H9 (cell line): ENCODE data around the gene BMPR1A. TPM values are rescaled to one million over a fixed set of nuclear protein-coding genes. Genes with fewer than 3 reads are reported as not detected.
A peak's percentile ranks its signal among the peaks of the same experiment; 100 is the strongest.

Source experiments
- DNase-seq: peaks from one replicate; pipeline ENCODE4 v3.0.0-alpha.2; 2017
- H2AFZ ChIP-seq: one replicate; pipeline ENCODE4 v1.6.1; 2013; ENCODE audit warnings: mild to moderate bottlenecking, low read length, control low read depth, moderate library complexity
- H2AK5ac ChIP-seq: 2 replicates; pipeline ENCODE4 v1.6.1; 2013; ENCODE audit warnings: low read length, control low read depth, mixed read lengths; ENCODE audit not compliant: insufficient read length
- H2BK120ac ChIP-seq: one replicate; pipeline ENCODE4 v1.6.1; 2013; ENCODE audit warnings: low read depth, mild to moderate bottlenecking, low read length, control low read depth, inconsistent platforms; ENCODE audit not compliant: poor library complexity, severe bottlenecking
- H2BK12ac ChIP-seq: 2 replicates; pipeline ENCODE4 v1.6.1; 2013; ENCODE audit warnings: low read length, control low read depth, mixed read lengths, low read depth; ENCODE audit not compliant: insufficient read length
- H2BK15ac ChIP-seq: 2 replicates; pipeline ENCODE4 v1.6.1; 2013; ENCODE audit warnings: low read depth, low read length, control low read depth
- H2BK20ac ChIP-seq: one replicate; pipeline ENCODE4 v1.6.1; 2013; ENCODE audit warnings: low read depth, mild to moderate bottlenecking, low read length, control low read depth, inconsistent platforms; ENCODE audit not compliant: poor library complexity, severe bottlenecking
- H2BK5ac ChIP-seq: 2 replicates; pipeline ENCODE4 v1.6.1; 2013; ENCODE audit warnings: low read length, control low read depth, mixed read lengths; ENCODE audit not compliant: insufficient read length
- H3K14ac ChIP-seq: 2 replicates; pipeline ENCODE4 v1.6.1; 2013; ENCODE audit warnings: low read length, control low read depth; ENCODE audit not compliant: insufficient read depth
- H3K18ac ChIP-seq: 2 replicates; pipeline ENCODE4 v1.6.1; 2013; ENCODE audit warnings: low read depth, mild to moderate bottlenecking, mixed read lengths, low read length, control low read depth; ENCODE audit not compliant: insufficient read length
- H3K23ac ChIP-seq: 2 replicates; pipeline ENCODE4 v1.6.1; 2013; ENCODE audit warnings: low read length, control low read depth, mixed read lengths, low read depth; ENCODE audit not compliant: insufficient read length
- H3K23me2 ChIP-seq: 2 replicates; pipeline ENCODE4 v1.6.1; 2013; ENCODE audit warnings: low read depth, mild to moderate bottlenecking, mixed read lengths, low read length, control low read depth; ENCODE audit not compliant: insufficient read length, poor library complexity, severe bottlenecking
- H3K27ac ChIP-seq: 2 replicates; pipeline ENCODE4 v1.5.1; 2013; ENCODE audit warnings: low read length, control low read depth, mixed read lengths, low read depth; ENCODE audit not compliant: insufficient read length
- H3K27me3 ChIP-seq: 2 replicates; pipeline ENCODE4 v1.6.1; 2013; ENCODE audit warnings: low read length, control low read depth, inconsistent platforms; ENCODE audit not compliant: insufficient read depth
- H3K4ac ChIP-seq: 2 replicates; pipeline ENCODE4 v1.6.1; 2013; ENCODE audit warnings: low read depth, mild to moderate bottlenecking, control low read depth, inconsistent platforms, low read length, moderate library complexity
- H3K4me1 ChIP-seq: 2 replicates; pipeline ENCODE4 v1.6.1; 2013; ENCODE audit warnings: low read length, control low read depth, inconsistent platforms; ENCODE audit not compliant: insufficient read depth
- H3K4me2 ChIP-seq: 2 replicates; pipeline ENCODE4 v1.6.1; 2013; ENCODE audit warnings: low read length, control low read depth, mixed read lengths; ENCODE audit not compliant: insufficient read length, insufficient read depth
- H3K56ac ChIP-seq: 2 replicates; pipeline ENCODE4 v1.6.1; 2013; ENCODE audit warnings: low read depth, mild to moderate bottlenecking, mixed read lengths, low read length, control low read depth; ENCODE audit not compliant: insufficient read length
- H3K79me1 ChIP-seq: 2 replicates; pipeline ENCODE4 v1.6.1; 2013; ENCODE audit warnings: low read depth, mild to moderate bottlenecking, moderate library complexity, low read length, control low read depth, inconsistent platforms; ENCODE audit not compliant: insufficient read depth, poor library complexity, severe bottlenecking
- H3K79me2 ChIP-seq: 2 replicates; pipeline ENCODE4 v1.6.1; 2013; ENCODE audit warnings: low read length, control low read depth, inconsistent platforms; ENCODE audit not compliant: insufficient read depth
- H3K9ac ChIP-seq: 2 replicates; pipeline ENCODE4 v1.6.1; 2013; ENCODE audit warnings: low read length, control low read depth, mixed read lengths; ENCODE audit not compliant: insufficient read length; ENCODE audit errors: extremely low read depth
- H3K9me3 ChIP-seq: one replicate; pipeline ENCODE4 v1.6.1; 2013; ENCODE audit warnings: low read depth, low read length, inconsistent platforms; ENCODE audit not compliant: control insufficient read depth
- H3T11ph ChIP-seq: one replicate; pipeline ENCODE4 v1.6.1; 2013; ENCODE audit warnings: mild to moderate bottlenecking, low read length, control low read depth, inconsistent platforms
- H4K20me1 ChIP-seq: one replicate; pipeline ENCODE4 v1.6.1; 2013; ENCODE audit not compliant: control insufficient read depth, insufficient read length, insufficient read depth
- H4K5ac ChIP-seq: 2 replicates; pipeline ENCODE4 v1.6.1; 2013; ENCODE audit warnings: low read depth, mild to moderate bottlenecking, mixed read lengths, low read length, control low read depth; ENCODE audit not compliant: insufficient read length
- H4K8ac ChIP-seq: replicated peaks from 2 replicates; pipeline ENCODE4 v1.6.1; 2013; ENCODE audit warnings: low read length, control low read depth, mixed read lengths, low read depth; ENCODE audit not compliant: insufficient read length
- H4K91ac ChIP-seq: 2 replicates; pipeline ENCODE4 v1.6.1; 2013; ENCODE audit warnings: low read depth, mild to moderate bottlenecking, moderate library complexity, mixed read lengths, low read length, control low read depth; ENCODE audit not compliant: insufficient read length
- H3K27ac Mint-ChIP-seq, 3 experiments: 2 replicates in 2 of 3; 3 replicates in 1 of 3; pipeline ENCODE4 v1.8.0; 2020 to 2021; ENCODE audit warnings: mixed read lengths in 3 of 3, mild to moderate bottlenecking in 1 of 3, moderate library complexity in 1 of 3
- H3K27me3 Mint-ChIP-seq: 2 replicates; pipeline ENCODE4 v1.8.0; 2021; ENCODE audit warnings: low read depth, mild to moderate bottlenecking, moderate library complexity, mixed read lengths
- H3K36me3 Mint-ChIP-seq, 3 experiments: 2 replicates in 2 of 3; 3 replicates in 1 of 3; pipeline ENCODE4 v1.8.0; 2020 to 2021; ENCODE audit warnings: low read depth in 3 of 3, mixed read lengths in 3 of 3; ENCODE audit not compliant: insufficient read depth in 1 of 3
- H3K4me1 Mint-ChIP-seq, 2 experiments: 2 replicates each; pipeline ENCODE4 v1.8.0; 2020; ENCODE audit warnings: mixed read lengths in 2 of 2
- H3K4me3 Mint-ChIP-seq, 2 experiments: 2 replicates in 1 of 2; 3 replicates in 1 of 2; pipeline ENCODE4 v1.8.0; 2020 to 2021; ENCODE audit warnings: mild to moderate bottlenecking in 2 of 2, mixed read lengths in 2 of 2, moderate library complexity in 1 of 2
- H3K9me3 Mint-ChIP-seq, 2 experiments: 2 replicates in 1 of 2; 3 replicates in 1 of 2; pipeline ENCODE4 v1.8.0; 2020; ENCODE audit warnings: mild to moderate bottlenecking in 2 of 2, mixed read lengths in 2 of 2, moderate library complexity in 1 of 2
- WGBS: extraction: QIAGEN DNeasy Blood & Tissue Kit; methylation state at CpG from one replicate; pipeline ENCODE4 v1.1.7; 2013; ENCODE audit warnings: missing lambda C conversion rate, low lambda C conversion rate, mixed read lengths; ENCODE audit not compliant: insufficient read length; ENCODE audit errors: extremely low coverage; 5-methylcytosine and 5-hydroxymethylcytosine counted together
- total RNA-seq: library from RNA; stranded (reverse); gene quantifications from 2 replicates; pipeline ENCODE4 v1.2.1, GENCODE V29; 2021
- TF ChIP-seq, protein P1 (sequence below): fragments of 200-600 bp; sonication (generic); conservative IDR thresholded peaks from 3 replicates; pipeline ENCODE4 v1.8.0; 2021; ENCODE audit warnings: antibody characterized with exemption, mild to moderate bottlenecking

BMPR1A gene
- total RNA-seq, 1 experiment from 2014 or later, result 138 TPM

DNA sequence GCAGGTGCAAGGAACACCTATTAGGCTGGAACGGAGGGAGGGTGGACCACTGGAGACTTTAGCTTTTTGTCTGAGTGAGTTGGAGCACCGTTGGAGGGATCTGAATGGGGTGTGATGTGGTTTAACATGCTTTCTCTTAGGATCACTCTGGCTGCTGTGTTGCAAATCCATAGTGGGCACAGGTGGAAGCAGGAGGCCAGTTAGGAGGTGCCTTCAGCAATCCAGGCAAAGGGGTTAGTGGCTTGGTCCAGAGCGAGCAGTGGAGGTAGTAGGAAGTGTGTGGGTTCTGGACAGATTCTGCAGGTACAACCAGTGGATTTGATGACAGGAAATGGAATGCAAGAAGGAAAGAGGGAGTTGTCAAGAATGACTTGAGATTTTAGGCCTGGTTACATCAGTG, 106.0 kb downstream of the BMPR1A start:
- H3K4me2 ChIP-seq, result no peak overlapping the region
- no peaks in the 10 kb centered on the region for H4K20me1 ChIP-seq
- H3T11ph ChIP-seq, result no peak overlapping the region
- H4K5ac ChIP-seq, result no peak overlapping the region
- H2BK5ac ChIP-seq, result peak overlapping the region; percentile 1
- H3K27me3 Mint-ChIP-seq, result no peaks in the 10 kb centered on the region
- peaks cover 71 to 76% of the 10 kb centered on the region in 2 experiments for H3K4me1 Mint-ChIP-seq
- H3K9me3 ChIP-seq, result no peaks in the 10 kb centered on the region
- no peaks in the 10 kb centered on the region for H3K27me3 ChIP-seq
- H3K27ac ChIP-seq, result peak overlapping the region; percentile 63
- H3K56ac ChIP-seq, result no peak overlapping the region
- no peak overlapping the region for H2BK12ac ChIP-seq
- no peaks in the 10 kb centered on the region for H3K9me3 Mint-ChIP-seq
- no peaks in the 10 kb centered on the region for H3K23me2 ChIP-seq
- peak overlapping the region; percentile 90 to 97 (median 94) for H3K27ac Mint-ChIP-seq
- peak overlapping the region in 1 of 2 experiments; percentile 6; a peak in 1 of 5 replicates for H3K4me3 Mint-ChIP-seq
- no CpG with 5 or more reads among the region's 3 CpGs for WGBS
- H3K4me1 ChIP-seq, result peaks cover 21% of the 10 kb centered on the region
- no peak overlapping the region for H3K9ac ChIP-seq
- no peak overlapping the region for H2AFZ ChIP-seq
- no peak overlapping the region for H3K14ac ChIP-seq
- peaks cover 5% of the 10 kb centered on the region; the same call in 1 of the 2 replicates for H3K79me2 ChIP-seq
- no peak overlapping the region for H2BK15ac ChIP-seq
- no peak overlapping the region for H2AK5ac ChIP-seq
- H3K36me3 Mint-ChIP-seq, result peaks cover 13 to 20% (median 19%) of the 10 kb centered on the region in 3 experiments; a peak in 6 of 7 replicates
- no peak overlapping the region for H3K18ac ChIP-seq
- no peak overlapping the region for H2BK120ac ChIP-seq
- no peak overlapping the region for H3K4ac ChIP-seq
- DNase-seq, result no peak
- H4K91ac ChIP-seq, result no peak overlapping the region
- TF ChIP-seq, protein P1, sequence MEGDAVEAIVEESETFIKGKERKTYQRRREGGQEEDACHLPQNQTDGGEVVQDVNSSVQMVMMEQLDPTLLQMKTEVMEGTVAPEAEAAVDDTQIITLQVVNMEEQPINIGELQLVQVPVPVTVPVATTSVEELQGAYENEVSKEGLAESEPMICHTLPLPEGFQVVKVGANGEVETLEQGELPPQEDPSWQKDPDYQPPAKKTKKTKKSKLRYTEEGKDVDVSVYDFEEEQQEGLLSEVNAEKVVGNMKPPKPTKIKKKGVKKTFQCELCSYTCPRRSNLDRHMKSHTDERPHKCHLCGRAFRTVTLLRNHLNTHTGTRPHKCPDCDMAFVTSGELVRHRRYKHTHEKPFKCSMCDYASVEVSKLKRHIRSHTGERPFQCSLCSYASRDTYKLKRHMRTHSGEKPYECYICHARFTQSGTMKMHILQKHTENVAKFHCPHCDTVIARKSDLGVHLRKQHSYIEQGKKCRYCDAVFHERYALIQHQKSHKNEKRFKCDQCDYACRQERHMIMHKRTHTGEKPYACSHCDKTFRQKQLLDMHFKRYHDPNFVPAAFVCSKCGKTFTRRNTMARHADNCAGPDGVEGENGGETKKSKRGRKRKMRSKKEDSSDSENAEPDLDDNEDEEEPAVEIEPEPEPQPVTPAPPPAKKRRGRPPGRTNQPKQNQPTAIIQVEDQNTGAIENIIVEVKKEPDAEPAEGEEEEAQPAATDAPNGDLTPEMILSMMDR, result no peak
- no peak overlapping the region for H2BK20ac ChIP-seq
- H3K23ac ChIP-seq, result no peak overlapping the region
- no peak overlapping the region for H4K8ac ChIP-seq
- H3K79me1 ChIP-seq, result no peaks in the 10 kb centered on the region
